IMR-90 (cell line): Measurements from ENCODE around the gene EHMT1. TPM values are rescaled to one million over a fixed set of nuclear protein-coding genes. Genes with fewer than 3 reads are reported as not detected.

Source experiments
- ATAC-seq: fragments of 200-7000 bp; cut with Tn5 transposase; 2 replicates; pipeline ENCODE4 v1.9.1; 2020; ENCODE audit warnings: low read depth, mild to moderate bottlenecking, moderate library complexity
- BruUV-seq: library from RNA; stranded (reverse); fragments of 400-500 nt; replicated peaks from 2 replicates; lab custom pipeline; 2021; lab: Mats Ljungman, UMichigan
- CTCF ChIA-PET: fragments of 300-600 bp; formaldehyde crosslinking; extraction: SDS; loops from one replicate; lab custom pipeline; 2021; ENCODE audit warnings: antibody characterized with exemption; lab: Yijun Ruan, JAX
- POLR2A ChIA-PET: fragments of 300-600 bp; sonication (Branson Sonifier 250); formaldehyde crosslinking; loops from one replicate; lab custom pipeline; 2022; ENCODE audit warnings: antibody characterized with exemption; ENCODE audit not compliant: unreplicated experiment; lab: Charles Lee
- DNase-seq: peaks from one replicate; pipeline ENCODE4 v3.0.0; 2013
- H2AFZ ChIP-seq: replicated peaks from 2 replicates; pipeline ENCODE3; 2013; ENCODE audit warnings: low read length, mild to moderate bottlenecking; ENCODE audit not compliant: poor library complexity
- H2AK5ac ChIP-seq: 2 replicates; pipeline ENCODE4 v1.6.1; 2013; ENCODE audit warnings: low read depth, low read length, inconsistent platforms
- H2AK9ac ChIP-seq: replicated peaks from 2 replicates; pipeline ENCODE3; 2013; ENCODE audit warnings: mild to moderate bottlenecking, low read depth, low read length, moderate library complexity; ENCODE audit not compliant: poor library complexity
- H2BK120ac ChIP-seq: 2 replicates; pipeline ENCODE4 v1.6.1; 2013; ENCODE audit warnings: low read depth, low read length, inconsistent platforms
- H2BK15ac ChIP-seq: 3 replicates; pipeline ENCODE4 v1.6.1; 2013; ENCODE audit warnings: low read depth, low read length, inconsistent platforms
- H2BK20ac ChIP-seq: 2 replicates; pipeline ENCODE4 v1.6.1; 2013; ENCODE audit warnings: low read depth, mild to moderate bottlenecking, inconsistent platforms, low read length, moderate library complexity
- H2BK5ac ChIP-seq: 2 replicates; pipeline ENCODE4 v1.6.1; 2013; ENCODE audit warnings: mild to moderate bottlenecking, low read depth, low read length, inconsistent platforms; ENCODE audit not compliant: poor library complexity, severe bottlenecking
- H3K14ac ChIP-seq: replicated peaks from 2 replicates; pipeline ENCODE4 v1.6.1; 2013; ENCODE audit warnings: low read depth, low read length, inconsistent platforms
- H3K18ac ChIP-seq: 2 replicates; pipeline ENCODE4 v1.6.1; 2013; ENCODE audit warnings: low read depth, low read length, control low read depth
- H3K23ac ChIP-seq: 2 replicates; pipeline ENCODE4 v1.6.1; 2013; ENCODE audit warnings: low read depth, low read length, inconsistent platforms
- H3K27ac ChIP-seq: 2 replicates; pipeline ENCODE4 v1.5.1; 2013; ENCODE audit warnings: mild to moderate bottlenecking, control low read depth, low read length; ENCODE audit not compliant: insufficient read depth
- H3K27me3 ChIP-seq: 2 replicates; pipeline ENCODE4 v1.6.1; 2013; ENCODE audit warnings: low read length; ENCODE audit not compliant: control insufficient read depth, insufficient read depth
- H3K36me3 ChIP-seq: 2 replicates; pipeline ENCODE4 v1.6.1; 2013; ENCODE audit warnings: low read length, mixed read lengths; ENCODE audit not compliant: control insufficient read depth, insufficient read depth
- H3K4ac ChIP-seq: 2 replicates; pipeline ENCODE4 v1.6.1; 2013; ENCODE audit warnings: low read depth, low read length, inconsistent platforms
- H3K4me1 ChIP-seq: 2 replicates; pipeline ENCODE4 v1.6.1; 2013; ENCODE audit warnings: low read length, mixed read lengths; ENCODE audit not compliant: control insufficient read depth, insufficient read depth
- H3K4me2 ChIP-seq: 2 replicates; pipeline ENCODE4 v1.6.1; 2013; ENCODE audit warnings: low read depth, mild to moderate bottlenecking, control low read depth, low read length, moderate library complexity
- H3K4me3 ChIP-seq: 2 replicates; pipeline ENCODE4 v1.5.1; 2013; ENCODE audit warnings: low read depth, mild to moderate bottlenecking, control low read depth, low read length, moderate library complexity; ENCODE audit not compliant: insufficient read depth
- H3K56ac ChIP-seq: 2 replicates; pipeline ENCODE4 v1.6.1; 2013; ENCODE audit warnings: low read length, inconsistent platforms; ENCODE audit not compliant: insufficient read depth; ENCODE audit errors: extremely low read depth
- H3K79me1 ChIP-seq, 2 experiments: 2 replicates each; pipeline ENCODE4 v1.6.1; 2013; ENCODE audit warnings: low read length in 2 of 2, inconsistent platforms in 1 of 2, low read depth in 1 of 2
- H3K9ac ChIP-seq: 2 replicates; pipeline ENCODE4 v1.6.1; 2013; ENCODE audit warnings: low read depth, low read length, control low read depth
- H3K9me1 ChIP-seq: 2 replicates; pipeline ENCODE4 v1.6.1; 2013; ENCODE audit warnings: low read length, inconsistent platforms; ENCODE audit not compliant: insufficient read depth
- H3K9me3 ChIP-seq: 2 replicates; pipeline ENCODE4 v1.6.1; 2013; ENCODE audit warnings: low read length; ENCODE audit not compliant: control insufficient read depth, insufficient read depth
- H4K20me1 ChIP-seq: 2 replicates; pipeline ENCODE4 v1.6.1; 2013; ENCODE audit warnings: low read length, inconsistent platforms; ENCODE audit not compliant: insufficient read depth
- H4K5ac ChIP-seq: 2 replicates; pipeline ENCODE4 v1.6.1; 2013; ENCODE audit warnings: mild to moderate bottlenecking, low read depth, low read length, control low read depth
- H4K8ac ChIP-seq, 2 experiments: 2 replicates each; pipeline ENCODE4 v1.6.1; 2013; ENCODE audit warnings: low read depth in 2 of 2, low read length in 2 of 2, control low read depth in 1 of 2, inconsistent platforms in 1 of 2
- H4K91ac ChIP-seq: 2 replicates; pipeline ENCODE4 v1.6.1; 2013; ENCODE audit warnings: low read depth, low read length, inconsistent platforms; ENCODE audit not compliant: insufficient read depth
- BHLHE40 ChIP-seq: fragments of 150-350 bp; IDR thresholded peaks from 2 replicates; pipeline ENCODE4 v1.6.1; 2016; ENCODE audit warnings: mild to moderate bottlenecking, low read depth, low read length
- CEBPB ChIP-seq: IDR thresholded peaks from 2 replicates; pipeline ENCODE4 v1.6.1; 2012; ENCODE audit warnings: low read depth, low read length, improper control_type of control experiment
- FOS ChIP-seq: fragments of 150-350 bp; IDR thresholded peaks from 2 replicates; pipeline ENCODE4 v1.6.1; 2016; ENCODE audit warnings: low read depth, low read length
- RFX5 ChIP-seq: IDR thresholded peaks from 2 replicates; pipeline ENCODE4 v1.8.0; 2012; ENCODE audit warnings: low read depth, mild to moderate bottlenecking, low read length, moderate library complexity
- WGBS, 2 experiments: methylation state at CpG; one replicate each; pipeline versions ENCODE4 v1.1.5 to v1.1.7; 2013; ENCODE audit warnings: missing lambda C conversion rate in 2 of 2; ENCODE audit not compliant: insufficient read length in 1 of 2; ENCODE audit errors: extremely low coverage in 2 of 2; 5-methylcytosine and 5-hydroxymethylcytosine counted together
- dilution Hi-C: fragments of 300-500 bp; cut with HindIII; formaldehyde crosslinking; loops from one replicate; pipeline ENCODE4 v1.14.3; 2018; ENCODE audit warnings: low sequenced_read_pairs; ENCODE audit not compliant: unreplicated experiment
- in situ Hi-C: fragments of 300-500 bp; cut with MboI; formaldehyde crosslinking; loops from 3 replicates; pipeline ENCODE4 v1.14.3; 2019; ENCODE audit warnings: low sequenced_read_pairs, inconsistent platforms, mixed read lengths
- intact Hi-C: fragments of 100-400 bp; cut with micrococcal nuclease; formaldehyde crosslinking; loops from 2 replicates; pipeline ENCODE4 v1.10.0; 2022
- polyA plus RNA-seq, 3 experiments: library from polyadenylated mRNA; depleted of rRNA; stranded (reverse); fragments of >200 nt; gene quantifications; 2 replicates each; pipeline ENCODE4 v1.2.3, GENCODE V29; 2012; ENCODE audit warnings: low replicate concordance in 1 of 3
- total RNA-seq: library from RNA; depleted of rRNA; stranded (reverse); fragments of >200 nt; gene quantifications from 2 replicates; pipeline ENCODE4 v1.2.3, GENCODE V29; 2012
- TF ChIP-seq, protein P1 (sequence below): conservative IDR thresholded peaks from 2 replicates; pipeline ENCODE4 v1.5.1; 2012; ENCODE audit warnings: mild to moderate bottlenecking, low read depth, low read length, improper control_type of control experiment

EHMT1 gene
- total and polyA plus RNA-seq, 2 of the 4 experiments (the other 2 are of a cell fraction), result 32.8 to 35.1 TPM

GRCh38 chr9:137607141-137607857 lies 11.5 kb upstream of the EHMT1 start (continued):
- TF ChIP-seq CEBPB, result no peak

DNA sequence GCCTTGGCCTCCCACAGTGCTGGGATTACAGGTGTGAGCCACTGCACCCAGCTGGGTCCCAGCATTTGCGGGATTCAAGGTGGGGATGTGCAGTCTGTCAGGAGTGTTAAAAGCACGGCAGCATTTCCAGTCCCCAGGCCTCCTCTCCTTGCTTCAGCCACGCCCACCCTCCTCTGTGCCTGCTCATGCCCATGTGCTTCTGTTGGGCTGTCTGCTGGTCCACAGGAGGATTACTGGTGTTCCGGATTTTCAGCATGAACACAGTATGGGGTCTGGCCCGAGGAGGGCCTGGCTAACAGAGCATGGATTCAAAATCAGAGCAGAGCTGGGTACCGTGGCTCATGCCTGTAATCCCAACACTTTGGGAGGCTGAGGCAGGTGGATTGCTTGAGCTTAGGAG lies 7.9 kb upstream of the EHMT1 start:
- dilution Hi-C loops (no loop called here), intact Hi-C loops (no loop called here), in situ Hi-C loops (no loop called here)
- H3K9me1 ChIP-seq, result peaks cover 24% of the 10 kb centered on the region
- no peak overlapping the region for H3K27ac ChIP-seq
- no peak overlapping the region for H2BK20ac ChIP-seq
- peak overlapping the region; percentile 16; the same call in 1 of the 2 replicates for H2AK5ac ChIP-seq
- no peaks in the 10 kb centered on the region for H3K27me3 ChIP-seq
- H3K36me3 ChIP-seq, result peaks cover 19% of the 10 kb centered on the region; the same call in 1 of the 2 replicates
- no peak overlapping the region for H4K91ac ChIP-seq
- no peak overlapping the region for H3K56ac ChIP-seq
- H3K4ac ChIP-seq, result no peak overlapping the region
- ChIA-PET POLR2A (no interaction called here), CTCF (no interaction called here)
- no peak overlapping the region for H2BK120ac ChIP-seq
- H4K8ac ChIP-seq, result no peak overlapping the region
- no peak overlapping the region for H3K14ac ChIP-seq
- no peak overlapping the region for H3K9ac ChIP-seq
- H4K20me1 ChIP-seq, result peaks cover 24% of the 10 kb centered on the region
- no peaks in the 10 kb centered on the region for H3K9me3 ChIP-seq
- H3K4me2 ChIP-seq, result no peak overlapping the region
- H3K79me1 ChIP-seq, result peaks cover 12 to 59% of the 10 kb centered on the region in 2 experiments
- H3K4me3 ChIP-seq, result no peak overlapping the region
- 48% methylated on average over 2 of the region's 6 CpGs; no CpG with 5 or more reads in 1 of the 2 experiments for WGBS, 2 experiments
- H3K23ac ChIP-seq, result no peak overlapping the region
- no peak overlapping the region for H2AFZ ChIP-seq
- H3K4me1 ChIP-seq, result peaks cover 26% of the 10 kb centered on the region
- no peak overlapping the region for H2BK15ac ChIP-seq
- no peak overlapping the region for H2BK5ac ChIP-seq
- BruUV-seq, result no TSS peak
- DNase-seq, result no peak
- ATAC-seq, result no peak
- no peak overlapping the region for H3K18ac ChIP-seq
- TF ChIP-seq BHLHE40 (no peak), RFX5 (no peak), FOS (no peak)
- TF ChIP-seq, protein P1, sequence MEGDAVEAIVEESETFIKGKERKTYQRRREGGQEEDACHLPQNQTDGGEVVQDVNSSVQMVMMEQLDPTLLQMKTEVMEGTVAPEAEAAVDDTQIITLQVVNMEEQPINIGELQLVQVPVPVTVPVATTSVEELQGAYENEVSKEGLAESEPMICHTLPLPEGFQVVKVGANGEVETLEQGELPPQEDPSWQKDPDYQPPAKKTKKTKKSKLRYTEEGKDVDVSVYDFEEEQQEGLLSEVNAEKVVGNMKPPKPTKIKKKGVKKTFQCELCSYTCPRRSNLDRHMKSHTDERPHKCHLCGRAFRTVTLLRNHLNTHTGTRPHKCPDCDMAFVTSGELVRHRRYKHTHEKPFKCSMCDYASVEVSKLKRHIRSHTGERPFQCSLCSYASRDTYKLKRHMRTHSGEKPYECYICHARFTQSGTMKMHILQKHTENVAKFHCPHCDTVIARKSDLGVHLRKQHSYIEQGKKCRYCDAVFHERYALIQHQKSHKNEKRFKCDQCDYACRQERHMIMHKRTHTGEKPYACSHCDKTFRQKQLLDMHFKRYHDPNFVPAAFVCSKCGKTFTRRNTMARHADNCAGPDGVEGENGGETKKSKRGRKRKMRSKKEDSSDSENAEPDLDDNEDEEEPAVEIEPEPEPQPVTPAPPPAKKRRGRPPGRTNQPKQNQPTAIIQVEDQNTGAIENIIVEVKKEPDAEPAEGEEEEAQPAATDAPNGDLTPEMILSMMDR, result no peak
- peak overlapping the region; percentile 37 for H2AK9ac ChIP-seq
- no peak overlapping the region for H4K5ac ChIP-seq
